AG20443 (cell line): ENCODE data around the gene SOS2.

Experiments
- DNase-seq: peaks from one replicate; pipeline ENCODE4 v3.0.0; 2012; ENCODE audit warnings: low spot score, mixed read lengths

The SOS2 gene

DNA sequence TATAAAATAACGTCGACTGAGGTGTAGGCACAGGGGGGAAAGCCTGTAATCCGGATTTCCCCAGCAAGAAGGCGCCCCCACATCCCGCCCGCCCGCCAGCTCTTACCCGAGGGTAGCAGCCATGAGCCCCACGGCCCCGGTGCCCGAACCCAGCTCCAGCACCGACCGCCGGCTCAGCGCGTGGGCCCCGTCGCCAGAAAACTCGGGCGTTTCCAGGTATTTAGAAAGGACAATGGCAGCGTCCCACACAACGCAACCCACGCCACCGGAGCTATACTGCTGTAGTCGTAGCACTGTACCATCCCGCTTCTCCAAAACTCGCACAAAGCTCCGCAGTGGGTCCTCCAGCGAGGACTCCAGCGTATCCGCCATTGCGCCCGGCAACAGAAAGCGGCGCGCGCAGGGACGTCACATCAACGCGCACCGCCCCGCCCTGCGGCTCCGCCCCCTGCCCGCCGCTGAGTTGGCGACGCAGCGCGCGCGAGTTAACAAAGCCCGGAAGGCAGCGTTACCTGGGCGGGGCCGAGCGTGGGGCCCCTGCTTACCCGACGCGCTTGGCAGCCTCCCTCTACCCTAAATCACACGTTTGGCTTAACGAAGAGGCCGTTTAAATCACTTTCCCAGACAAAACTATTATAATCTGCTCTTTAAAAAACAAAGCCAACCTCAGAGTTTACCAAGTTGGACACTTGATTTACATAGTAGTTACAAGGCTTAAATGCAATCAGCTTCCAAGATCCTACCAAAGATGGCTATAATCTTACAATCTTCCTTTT is 115.0 kb downstream of the SOS2 start, which contains the start of gene VCPKMT:
Gene VCPKMT (minus strand): TSS at position 392 of the 776 bp plus-strand sequence. CDS start 20 bp downstream, at position 372.
- DNase-seq = peak; percentile 99

DNA sequence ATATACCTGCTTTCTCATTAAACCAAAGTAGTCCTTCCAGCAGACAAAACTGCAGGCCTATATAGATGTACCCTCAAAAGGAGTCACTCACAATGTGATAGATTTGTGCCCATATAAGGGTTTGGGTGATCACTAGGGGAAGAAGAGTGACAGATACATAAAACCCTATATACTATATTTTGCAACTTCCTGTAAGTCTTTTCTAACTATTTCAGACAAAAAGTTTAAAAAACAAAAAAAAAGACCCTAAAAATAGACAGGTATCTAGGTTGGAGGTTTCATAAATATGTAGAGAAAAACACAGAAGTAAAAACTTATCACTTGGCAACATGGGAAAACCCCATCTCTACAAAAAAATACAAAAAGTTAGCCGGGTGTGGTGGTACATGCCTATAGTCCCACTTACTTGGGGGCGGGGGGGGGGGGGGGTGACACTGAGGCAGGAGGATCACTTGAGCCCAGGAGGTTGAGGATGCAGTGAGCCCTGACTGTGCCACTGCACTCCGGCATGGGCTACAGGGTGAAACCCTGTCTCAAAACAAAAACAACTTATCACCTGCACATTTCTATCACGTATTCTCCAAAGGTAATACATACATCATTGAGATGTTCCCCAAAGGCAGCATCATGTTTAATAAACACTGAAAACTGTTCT is 117.9 kb downstream of the SOS2 start:
- no peak for DNase-seq

- no peak for DNase-seq
These were observed 120.9 kb downstream of the SOS2 start for GRCh38 chr14:50110323-50111037.

DNA sequence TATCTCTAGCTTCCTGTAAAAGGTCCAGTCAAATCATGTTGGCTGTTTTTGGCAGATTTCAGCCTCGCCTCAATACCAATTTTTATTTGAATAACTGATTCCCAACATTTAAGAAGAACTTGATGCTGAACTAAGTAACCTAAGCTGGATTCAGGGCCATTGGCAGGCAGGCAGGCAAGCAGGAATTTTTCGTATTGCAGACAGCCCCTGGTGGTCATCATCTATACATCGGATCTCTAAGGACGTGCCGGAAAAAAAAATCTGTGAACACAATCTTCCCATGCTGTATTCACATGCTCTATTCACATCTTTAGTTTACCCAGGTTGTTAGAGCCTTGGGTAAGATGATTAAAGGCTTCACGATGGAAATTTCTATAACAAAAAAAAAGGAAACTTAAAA is 122.0 kb downstream of the SOS2 start:
- DNase-seq = no peak

DNA sequence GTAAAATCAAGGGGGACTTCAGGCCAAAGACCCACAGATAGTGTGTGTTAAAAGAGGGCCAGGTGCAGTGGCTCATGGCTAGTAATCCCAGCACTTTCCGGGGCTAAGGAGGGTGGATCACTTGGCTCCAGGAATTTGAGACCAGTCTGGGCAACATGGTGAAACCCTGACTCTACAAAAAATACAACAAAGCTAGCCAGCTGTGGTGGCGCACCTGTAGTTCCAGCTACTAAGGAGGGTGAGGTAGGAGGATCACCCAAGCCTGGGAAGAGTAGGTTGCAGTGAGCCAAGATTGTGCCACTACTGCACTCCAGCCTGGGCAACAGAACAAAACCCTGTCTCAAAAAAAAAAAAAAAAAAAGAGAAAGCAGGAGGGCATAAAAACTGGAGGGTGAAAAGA is 123.5 kb downstream of the SOS2 start:
- DNase-seq = no peak

DNA sequence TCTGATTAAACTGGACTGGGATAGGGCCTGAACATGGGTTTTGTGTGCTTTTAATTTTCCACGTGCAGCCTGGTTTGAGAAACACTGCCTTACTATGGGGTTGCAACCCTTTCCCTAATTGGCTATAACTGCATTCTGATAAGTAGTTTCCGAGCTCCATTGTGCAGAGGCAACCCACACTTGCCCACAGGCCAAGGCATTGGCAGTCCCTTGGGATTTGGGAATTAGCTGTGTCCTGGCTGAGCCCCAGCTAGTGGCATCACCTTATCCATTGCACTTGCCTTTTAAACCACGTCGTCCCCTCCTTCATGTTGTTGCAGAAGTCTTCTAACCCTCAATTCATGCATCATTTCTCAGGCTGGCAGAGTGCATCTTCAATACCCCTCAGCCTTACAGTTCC is 125.2 kb downstream of the SOS2 start:
- DNase-seq = no peak

DNA sequence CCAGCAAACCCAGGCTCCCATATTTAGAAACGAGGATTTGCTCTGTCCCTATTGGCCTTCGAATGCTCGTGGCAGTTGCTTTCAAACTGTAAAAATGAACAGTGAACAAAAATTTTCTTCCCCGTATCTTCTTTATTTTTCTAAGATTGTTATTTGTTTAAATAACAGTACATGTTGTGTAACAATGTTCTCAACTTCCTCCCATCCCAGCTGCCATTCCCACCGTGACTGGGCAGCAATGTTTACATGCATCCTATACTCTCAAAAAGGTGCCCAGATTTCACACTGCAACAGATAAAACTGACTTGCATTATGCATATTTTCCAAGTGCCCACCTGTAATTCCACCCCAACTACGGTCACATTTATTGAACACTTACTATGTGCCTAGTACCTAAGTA is 127.8 kb downstream of the SOS2 start:
- no peak for DNase-seq

GRCh38 chr14:50101417-50101816 is 130.0 kb downstream of the SOS2 start:
- DNase-seq = no peak

DNA sequence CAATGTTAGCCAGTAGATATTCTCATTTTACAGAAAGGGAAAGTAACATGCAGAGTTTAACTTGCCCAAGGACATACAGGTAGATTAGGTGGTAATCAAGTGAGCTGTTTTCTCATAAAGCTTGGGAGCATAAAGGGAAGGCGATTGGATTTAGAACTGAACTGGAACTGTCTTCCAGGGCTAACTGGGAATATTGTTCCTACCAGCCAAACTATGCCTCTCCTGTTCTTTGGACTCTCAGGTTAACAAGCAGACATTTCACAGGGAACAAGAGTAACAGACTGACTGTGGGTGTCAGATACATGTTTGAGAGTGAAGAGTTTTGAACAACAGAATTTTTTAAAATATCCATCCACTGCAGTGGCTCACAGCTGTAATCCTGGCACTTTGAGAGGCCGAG is 130.6 kb downstream of the SOS2 start:
- no peak for DNase-seq

DNA sequence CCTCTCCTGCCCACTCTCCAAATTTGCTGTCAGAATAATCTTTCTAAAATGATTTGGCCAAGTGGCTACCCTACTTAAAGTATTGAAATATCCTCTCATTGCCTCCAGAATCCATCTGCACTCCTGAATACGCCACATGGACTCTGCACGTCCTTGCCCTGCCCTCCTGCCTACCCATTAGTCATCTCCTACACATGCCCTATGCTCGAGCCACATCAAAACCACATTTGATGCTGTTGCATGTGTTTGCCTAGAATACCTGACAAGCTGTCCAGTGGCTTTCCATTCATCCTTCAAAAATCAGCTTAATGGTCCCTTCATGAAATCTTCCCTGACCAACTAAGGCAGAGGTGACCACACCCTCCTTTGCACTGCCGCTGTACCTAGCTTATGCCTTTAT is 132.0 kb downstream of the SOS2 start:
- DNase-seq = no peak

DNA sequence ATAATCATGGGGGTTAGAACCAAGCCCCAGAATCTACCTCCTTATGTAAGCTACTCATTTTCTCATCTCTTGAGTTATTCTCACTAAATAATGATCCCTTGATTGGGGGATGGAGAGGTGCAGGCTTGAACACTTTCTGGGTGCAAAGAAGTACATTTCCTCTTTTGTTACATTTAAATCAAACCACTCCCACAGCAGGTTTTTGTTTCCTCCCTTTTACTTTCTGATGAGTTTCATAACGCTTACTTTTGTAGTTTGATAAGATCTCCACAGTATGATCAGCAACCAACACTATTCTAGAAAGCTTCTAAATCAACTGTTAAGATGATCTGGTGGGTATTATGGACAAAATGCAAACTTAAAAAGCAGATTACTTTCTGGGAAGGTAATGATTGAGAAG is 135.5 kb downstream of the SOS2 start:
- no peak for DNase-seq

GRCh38 chr14:50094056-50094755 is 137.2 kb downstream of the SOS2 start:
- DNase-seq = no peak

GRCh38 chr14:50093496-50093895 is 137.9 kb downstream of the SOS2 start:
- no peak for DNase-seq

DNA sequence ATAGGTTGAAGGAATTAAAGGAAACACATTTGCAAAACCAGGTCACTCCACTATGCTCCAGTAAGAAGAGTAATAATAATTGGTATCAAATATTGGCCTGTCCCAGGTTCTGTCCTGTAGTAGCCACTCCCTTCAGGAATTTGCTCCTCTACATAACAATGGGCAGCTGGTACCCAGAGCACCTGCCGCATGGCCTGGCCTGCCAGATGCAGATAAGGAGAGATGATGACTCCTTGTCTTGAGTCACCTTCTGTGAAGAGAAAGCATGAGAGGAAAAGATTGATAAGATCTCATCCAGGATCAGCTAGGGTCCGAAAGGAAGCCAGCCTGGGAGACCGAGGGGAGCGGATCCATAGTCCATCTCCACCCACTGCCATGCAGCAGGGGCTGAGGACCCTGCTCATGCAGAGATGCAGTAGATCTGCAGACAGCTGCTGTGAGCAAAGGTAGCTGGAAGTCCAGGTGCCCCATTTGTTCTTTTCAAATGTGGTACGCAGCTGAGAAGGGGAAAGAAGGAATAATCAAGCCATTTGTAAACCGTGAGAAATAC is 139.3 kb downstream of the SOS2 start:
- no peak for DNase-seq

DNA sequence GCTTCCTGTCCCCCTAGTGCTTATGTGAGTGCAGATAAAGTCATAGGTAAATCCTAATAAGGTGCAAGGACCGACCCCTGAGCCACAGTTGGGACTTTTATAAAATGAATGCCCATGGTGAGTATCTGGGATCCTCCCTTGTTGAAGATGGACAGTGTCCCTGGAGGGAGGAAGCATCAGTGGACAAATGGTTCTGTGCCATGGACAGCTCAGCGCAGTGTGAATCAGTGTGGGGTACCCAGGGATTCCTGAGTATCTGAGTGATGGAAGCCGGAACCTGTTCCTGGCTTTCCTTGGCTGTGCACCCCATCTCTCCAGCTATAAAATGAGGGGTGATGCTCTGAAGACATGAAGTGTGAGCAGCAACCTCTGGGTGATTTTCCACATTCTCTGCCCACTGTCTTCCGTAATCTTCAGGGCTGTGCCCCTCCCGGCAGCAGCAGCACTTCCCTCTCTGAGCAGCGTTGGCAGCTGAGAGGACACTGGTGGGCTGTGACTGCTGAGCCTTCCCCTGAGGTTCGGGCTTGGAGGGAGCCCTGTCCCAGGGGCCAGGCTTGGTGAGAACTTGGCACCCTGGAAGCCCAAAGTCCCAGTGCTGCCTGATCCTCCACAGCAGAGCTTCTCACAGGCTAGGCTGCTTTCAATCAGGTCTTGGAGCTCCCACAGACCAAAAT is 140.0 kb downstream of the SOS2 start:
- no peak for DNase-seq

DNA sequence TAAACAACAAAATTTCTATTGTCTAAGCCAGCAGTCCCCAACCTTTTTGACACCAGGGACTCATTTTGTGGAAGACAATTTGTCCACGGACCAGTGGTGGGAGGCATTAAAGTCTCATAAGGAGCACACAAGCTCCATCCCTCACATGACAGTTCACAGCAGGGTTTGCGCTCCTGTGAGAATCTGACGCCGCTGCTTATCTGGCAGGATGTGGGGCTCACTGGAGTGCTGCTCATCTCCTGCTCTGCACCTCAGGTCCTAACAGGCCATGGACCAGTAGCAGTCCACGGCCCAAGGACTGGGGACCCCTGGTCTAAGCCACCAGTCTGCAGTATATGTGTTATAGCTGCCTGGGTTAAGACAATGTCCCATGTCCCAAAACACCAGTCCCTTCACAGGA is 142.2 kb downstream of the SOS2 start:
- no peak for DNase-seq

GRCh38 chr14:50088731-50089130 is 142.6 kb downstream of the SOS2 start:
- DNase-seq = no peak

DNA sequence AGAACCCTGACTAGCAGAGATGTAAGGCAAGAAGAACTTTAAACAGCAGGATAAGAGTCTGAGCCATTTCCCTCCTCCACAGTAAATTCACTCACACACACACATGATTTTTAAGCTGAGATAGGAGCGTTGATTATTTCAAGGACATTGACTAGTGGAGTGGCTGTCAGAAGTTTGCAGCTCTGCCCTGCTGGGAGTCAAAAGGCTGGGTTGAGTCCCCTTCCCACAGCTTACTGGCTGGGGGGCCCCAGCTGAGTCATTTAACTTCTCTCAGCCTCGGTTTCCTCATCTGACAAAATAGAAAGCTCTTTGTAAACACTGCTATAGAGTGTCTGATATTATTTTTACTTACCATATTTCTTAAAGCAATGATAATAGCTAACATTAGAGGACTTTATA is 143.3 kb downstream of the SOS2 start:
- no peak for DNase-seq

DNA sequence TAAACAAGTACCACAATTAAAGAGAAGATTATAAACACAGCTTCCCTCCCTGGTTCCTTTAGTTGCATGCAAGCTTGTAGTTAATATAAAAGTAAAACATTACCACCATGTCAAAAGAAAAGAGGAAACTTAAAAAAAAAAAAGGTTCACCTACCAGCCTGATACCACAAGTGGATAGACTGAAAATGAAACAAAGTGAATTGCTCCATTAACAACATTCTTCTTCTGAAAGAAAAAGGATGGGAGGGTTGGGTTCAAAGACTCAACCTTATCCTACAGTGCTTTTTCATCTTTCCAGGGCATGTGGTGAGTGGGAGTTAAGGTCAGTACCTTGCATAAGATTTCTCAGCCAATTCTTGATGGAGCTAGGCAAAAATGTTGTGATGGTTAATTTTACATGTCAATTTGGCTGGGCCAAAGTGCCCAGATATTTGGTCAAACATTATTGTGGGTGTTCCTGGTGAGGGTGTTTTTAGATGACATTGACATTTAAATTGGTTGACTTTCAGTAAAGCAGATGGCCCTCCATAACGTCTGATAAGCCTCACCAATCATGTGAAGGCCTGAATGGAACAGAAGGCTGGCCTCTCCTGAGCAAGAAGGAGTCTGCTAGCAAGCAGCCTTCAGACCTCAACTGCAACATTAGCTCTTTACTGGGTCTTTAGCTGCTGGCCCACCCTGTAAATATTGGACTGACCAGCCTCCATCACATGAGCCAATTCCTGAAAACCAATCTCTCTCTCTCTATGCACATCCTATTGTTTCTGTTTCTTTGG is 143.8 kb downstream of the SOS2 start:
- DNase-seq = no peak

- no peak for DNase-seq
These were observed 145.1 kb downstream of the SOS2 start for GRCh38 chr14:50086321-50086711.
